ENCODE data around the gene TMUB2.
A peak's percentile ranks its signal among the peaks of the same experiment; 100 is the strongest.
"Not testable (repeated sequence)": the region's sequence is repeated elsewhere in the genome, so short reads cannot be mapped to it uniquely, and the experiment has no call there.

The TMUB2 gene

DNA sequence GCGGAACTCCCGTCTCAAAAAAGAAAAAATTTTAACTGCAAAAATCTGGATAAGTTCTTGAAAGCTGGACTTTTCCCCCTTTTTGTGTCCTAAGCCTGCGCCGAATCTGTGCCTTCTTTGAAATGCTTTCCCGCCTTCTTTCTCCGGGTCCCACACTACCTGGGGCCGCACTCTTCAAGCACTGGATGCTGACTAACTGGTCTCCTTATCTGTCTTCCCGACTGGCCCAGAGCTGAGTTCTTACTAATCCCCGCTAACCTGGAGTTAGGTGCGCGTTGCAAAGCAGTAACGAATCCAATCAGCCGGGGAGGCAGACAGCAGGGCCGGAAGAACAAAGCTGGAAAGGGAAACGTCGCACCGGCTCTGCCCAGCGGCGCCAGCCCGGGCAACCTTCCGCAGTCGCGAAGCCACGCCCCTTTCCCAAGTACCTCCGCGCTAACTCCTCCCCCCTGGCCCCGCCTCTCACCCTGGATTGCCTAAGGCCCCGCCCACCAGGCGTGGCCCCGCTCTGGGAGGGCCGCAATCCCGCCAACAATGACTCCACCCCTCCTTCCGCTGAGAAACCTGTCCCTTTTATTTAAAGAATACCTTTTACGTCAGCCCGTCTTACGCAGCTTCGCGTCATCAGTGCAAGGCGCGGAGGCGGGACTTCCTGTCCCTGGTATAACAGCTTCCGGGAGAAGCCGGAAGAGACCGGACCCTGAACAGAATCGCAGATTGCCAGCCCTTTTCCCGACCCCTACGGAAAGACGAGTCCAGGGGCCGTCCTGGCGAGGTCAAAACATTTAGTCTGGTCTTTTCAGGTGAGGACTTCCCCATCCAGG is at the start of gene TMUB2:
Gene TMUB2 (plus strand): TSS at position 666 of the 824 bp plus-strand sequence. CDS start 737 bp downstream, outside the sequence.
- Mint-ChIP-seq H3K27ac (peak within 1 kb of the TSS; percentile 94), H3K9me3 (no peaks in the 10 kb centered on the region), H3K4me3 (peak within 1 kb of the TSS; percentile 99), H3K27me3 (no peaks in the 10 kb centered on the region), H3K4me1 (ENCODE audit: low read depth) (peaks cover 44% of the 10 kb centered on the region), H3K36me3 (ENCODE audit: low read depth) (peaks cover 33% of the 10 kb centered on the region)

- peaks cover 32% of the 10 kb centered on the region for H3K4me1 Mint-ChIP-seq (ENCODE audit: low read depth)
- H3K27me3 Mint-ChIP-seq = peaks cover 4% of the 10 kb centered on the region
- peak overlapping the region; percentile 36 for H3K4me3 Mint-ChIP-seq
- no peaks in the 10 kb centered on the region for H3K36me3 Mint-ChIP-seq (ENCODE audit: low read depth)
- peak overlapping the region; percentile 40 for H3K27ac Mint-ChIP-seq
- no peaks in the 10 kb centered on the region for H3K9me3 Mint-ChIP-seq
These were observed 48.7 kb upstream of the TMUB2 start for GRCh38 chr17:44137891-44138709.

DNA sequence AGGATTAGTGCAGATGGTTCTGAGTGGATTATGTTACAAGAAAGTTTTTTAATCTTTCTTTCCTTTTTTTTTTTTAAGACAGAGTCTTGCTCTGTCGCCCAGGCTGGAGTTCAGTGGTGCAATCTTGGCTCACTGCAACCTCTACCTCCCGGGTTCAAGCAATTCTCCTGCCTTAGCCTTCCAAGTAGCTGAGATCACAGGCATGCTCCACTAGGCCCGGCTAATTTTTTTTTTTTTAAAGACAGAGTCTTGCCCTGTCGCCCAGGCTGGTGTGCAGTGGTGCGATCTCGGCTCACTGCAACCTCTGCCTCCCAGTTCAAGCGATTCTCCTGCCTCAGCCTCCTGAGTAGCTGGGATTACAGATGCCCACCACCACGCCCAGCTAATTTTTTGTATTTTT is 42.9 kb upstream of the TMUB2 start:
- H3K4me1 Mint-ChIP-seq (ENCODE audit: low read depth) = peaks cover 15% of the 10 kb centered on the region
- peak overlapping the region; percentile 36 for H3K27ac Mint-ChIP-seq
- H3K4me3 Mint-ChIP-seq, H3K27me3 Mint-ChIP-seq, H3K9me3 Mint-ChIP-seq: not testable (repeated sequence)
- H3K36me3 Mint-ChIP-seq (ENCODE audit: low read depth) = peaks cover 17% of the 10 kb centered on the region

GRCh38 chr17:44144966-44145739 is 41.6 kb upstream of the TMUB2 start:
- no peak overlapping the region for H3K27ac Mint-ChIP-seq
- no peak overlapping the region for H3K4me3 Mint-ChIP-seq
- peaks cover 14% of the 10 kb centered on the region for H3K4me1 Mint-ChIP-seq (ENCODE audit: low read depth)
- H3K9me3 Mint-ChIP-seq = no peaks in the 10 kb centered on the region
- H3K36me3 Mint-ChIP-seq (ENCODE audit: low read depth) = peaks cover 27% of the 10 kb centered on the region
- H3K27me3 Mint-ChIP-seq = no peaks in the 10 kb centered on the region

DNA sequence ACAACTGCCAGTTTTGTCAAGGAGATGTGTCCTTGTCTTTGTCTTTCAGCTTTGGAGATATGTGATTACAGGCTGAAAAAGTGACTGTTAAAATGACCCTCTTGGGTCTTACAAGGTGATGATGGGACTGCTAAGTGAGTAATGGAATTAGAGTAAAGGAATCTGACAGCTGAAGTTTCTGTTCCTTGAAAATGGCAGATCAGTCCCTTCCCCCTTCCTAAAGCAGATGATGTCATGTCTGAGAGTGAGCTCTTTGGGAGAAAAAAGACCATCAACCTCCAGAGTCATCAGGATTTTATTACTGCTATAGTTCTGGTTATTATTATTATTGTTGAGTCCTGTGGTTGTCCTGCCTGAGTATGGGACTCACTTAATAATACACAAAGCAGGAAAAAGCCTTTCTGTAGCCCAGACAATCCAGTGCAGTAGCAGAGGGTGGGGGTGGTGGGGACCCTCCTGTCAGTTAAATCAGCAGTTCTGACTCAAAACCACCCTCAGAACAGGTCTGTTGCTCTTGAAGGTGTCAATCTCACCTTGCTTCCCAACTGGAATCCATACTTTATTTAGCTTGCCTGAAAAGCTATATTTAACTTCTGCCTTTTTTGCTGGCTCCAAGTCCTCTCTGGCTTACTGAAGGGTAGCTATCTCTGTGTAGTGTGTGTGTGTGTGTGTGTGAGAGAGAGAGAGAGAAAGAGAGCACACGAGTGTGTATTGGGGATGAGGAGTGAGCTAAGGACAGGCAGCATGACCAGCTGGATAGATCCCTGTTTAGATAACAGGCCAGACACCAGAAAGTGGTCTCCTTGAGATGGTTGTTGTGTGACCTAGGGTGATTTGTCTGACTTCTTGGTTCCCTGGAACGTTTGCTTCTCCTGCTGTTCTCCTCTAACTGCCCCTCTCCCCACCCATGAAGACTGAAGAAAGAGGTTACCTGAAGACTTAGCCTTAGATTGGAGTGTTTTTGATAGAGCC is 40.1 kb upstream of the TMUB2 start:
- peaks cover 32% of the 10 kb centered on the region for H3K36me3 Mint-ChIP-seq (ENCODE audit: low read depth)
- no peaks in the 10 kb centered on the region for H3K9me3 Mint-ChIP-seq
- no peak overlapping the region for H3K4me3 Mint-ChIP-seq
- H3K27me3 Mint-ChIP-seq = no peaks in the 10 kb centered on the region
- H3K27ac Mint-ChIP-seq = no peak overlapping the region
- H3K4me1 Mint-ChIP-seq (ENCODE audit: low read depth) = peaks cover 8% of the 10 kb centered on the region

GRCh38 chr17:44147812-44148211 is 39.0 kb upstream of the TMUB2 start:
- Mint-ChIP-seq H3K4me1 (ENCODE audit: low read depth) (peaks cover 2% of the 10 kb centered on the region), H3K27ac (no peak overlapping the region), H3K27me3 (no peaks in the 10 kb centered on the region), H3K4me3 (no peak overlapping the region), H3K9me3 (no peaks in the 10 kb centered on the region), H3K36me3 (ENCODE audit: low read depth) (peaks cover 38% of the 10 kb centered on the region)

DNA sequence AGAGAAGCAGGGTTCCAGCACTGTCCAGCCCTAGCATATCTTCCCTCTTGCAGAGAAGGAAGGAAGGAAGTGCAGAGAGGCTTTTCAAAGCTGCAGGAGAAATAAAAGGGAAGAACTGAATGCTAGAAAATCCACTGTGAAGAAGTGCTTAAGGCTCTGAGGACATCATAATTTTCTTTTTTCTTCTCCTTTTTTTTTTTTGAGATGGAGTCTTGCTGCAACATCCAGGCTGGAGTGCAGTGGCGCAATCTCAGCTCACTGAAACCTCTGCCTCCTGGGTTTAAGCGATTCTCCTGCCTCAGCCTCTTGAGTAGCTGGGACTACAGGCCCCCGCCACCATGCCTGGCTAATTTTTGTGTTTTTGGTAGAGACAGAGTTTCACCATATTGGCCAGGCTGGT is 37.7 kb upstream of the TMUB2 start:
- not testable (repeated sequence) for H3K27ac Mint-ChIP-seq; H3K9me3 Mint-ChIP-seq; H3K4me1 Mint-ChIP-seq (ENCODE audit: low read depth); H3K27me3 Mint-ChIP-seq; H3K4me3 Mint-ChIP-seq
- H3K36me3 Mint-ChIP-seq (ENCODE audit: low read depth) = peaks cover 38% of the 10 kb centered on the region

DNA sequence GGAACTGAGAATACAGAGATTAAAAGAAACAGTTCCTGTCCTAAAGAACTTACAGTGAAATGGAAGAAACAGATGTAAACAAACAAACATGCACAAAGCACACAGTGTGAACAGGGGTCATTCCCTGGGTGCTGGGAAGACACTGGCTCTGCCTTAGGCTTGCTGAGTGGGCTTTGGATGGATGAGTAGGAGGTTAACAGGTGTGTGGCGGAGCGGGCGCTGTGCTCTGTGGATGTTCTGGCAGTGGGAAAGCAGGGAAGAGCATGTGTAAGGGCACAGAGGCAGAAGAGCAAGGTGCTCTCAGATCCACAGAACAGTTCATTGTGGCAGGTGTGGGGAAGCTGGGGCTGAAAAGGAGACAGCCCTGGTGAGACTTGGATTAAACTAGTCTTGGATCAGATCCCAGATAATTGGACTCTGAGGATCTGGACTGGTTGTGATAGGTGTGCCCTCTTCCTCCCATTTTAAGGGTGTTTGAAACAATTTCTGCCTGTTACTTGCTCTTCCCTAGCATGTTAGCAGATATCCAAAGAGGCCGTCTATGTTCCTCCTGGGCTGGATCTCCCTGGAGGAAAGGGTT is 36.9 kb upstream of the TMUB2 start:
- no peaks in the 10 kb centered on the region for H3K27me3 Mint-ChIP-seq
- H3K9me3 Mint-ChIP-seq = no peaks in the 10 kb centered on the region
- H3K4me3 Mint-ChIP-seq = no peak overlapping the region
- H3K36me3 Mint-ChIP-seq (ENCODE audit: low read depth) = peaks cover 44% of the 10 kb centered on the region
- H3K4me1 Mint-ChIP-seq (ENCODE audit: low read depth) = no peaks in the 10 kb centered on the region
- no peak overlapping the region for H3K27ac Mint-ChIP-seq

DNA sequence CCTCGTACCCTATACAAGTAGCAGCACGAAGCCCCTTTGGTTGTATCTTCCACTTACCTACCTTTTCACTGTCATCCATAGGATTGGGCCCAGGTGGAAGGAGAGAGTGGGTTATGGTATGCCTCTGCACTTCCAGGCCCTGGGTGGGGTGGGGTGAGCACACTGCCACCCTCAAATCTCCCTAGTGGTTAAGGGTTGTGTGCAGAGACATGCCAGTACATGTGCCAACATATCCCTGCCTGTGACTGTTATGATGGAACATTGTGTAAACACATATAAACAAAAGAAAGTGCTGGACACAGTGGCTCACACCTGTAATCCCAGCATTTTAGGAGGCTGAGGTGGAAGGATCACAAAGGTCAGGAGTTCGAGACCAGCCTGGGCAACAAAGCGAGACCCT is 33.9 kb upstream of the TMUB2 start:
- Mint-ChIP-seq H3K27me3 (no peaks in the 10 kb centered on the region), H3K36me3 (ENCODE audit: low read depth) (peaks cover 38% of the 10 kb centered on the region), H3K4me3 (no peak overlapping the region), H3K9me3 (no peaks in the 10 kb centered on the region), H3K27ac (no peak overlapping the region), H3K4me1 (ENCODE audit: low read depth) (no peaks in the 10 kb centered on the region)

GRCh38 chr17:44155488-44155887 is 31.3 kb upstream of the TMUB2 start:
- Mint-ChIP-seq H3K36me3 (ENCODE audit: low read depth) (peaks cover 35% of the 10 kb centered on the region), H3K4me1 (ENCODE audit: low read depth) (peaks cover 6% of the 10 kb centered on the region), H3K4me3 (no peak overlapping the region), H3K27me3 (no peaks in the 10 kb centered on the region), H3K9me3 (no peaks in the 10 kb centered on the region), H3K27ac (no peak overlapping the region)

GRCh38 chr17:44159519-44160210 is 27.1 kb upstream of the TMUB2 start:
- Mint-ChIP-seq H3K27me3 (no peaks in the 10 kb centered on the region), H3K9me3 (no peaks in the 10 kb centered on the region), H3K4me3 (no peak overlapping the region), H3K27ac (no peak overlapping the region), H3K36me3 (ENCODE audit: low read depth) (peaks cover 29% of the 10 kb centered on the region), H3K4me1 (ENCODE audit: low read depth) (peaks cover 6% of the 10 kb centered on the region)

GRCh38 chr17:44164476-44164875 is 22.3 kb upstream of the TMUB2 start:
- H3K27me3 Mint-ChIP-seq = no peaks in the 10 kb centered on the region
- peaks cover 11% of the 10 kb centered on the region for H3K4me1 Mint-ChIP-seq (ENCODE audit: low read depth)
- peaks cover 11% of the 10 kb centered on the region for H3K36me3 Mint-ChIP-seq (ENCODE audit: low read depth)
- no peak overlapping the region for H3K4me3 Mint-ChIP-seq
- H3K27ac Mint-ChIP-seq = no peak overlapping the region
- no peaks in the 10 kb centered on the region for H3K9me3 Mint-ChIP-seq

DNA sequence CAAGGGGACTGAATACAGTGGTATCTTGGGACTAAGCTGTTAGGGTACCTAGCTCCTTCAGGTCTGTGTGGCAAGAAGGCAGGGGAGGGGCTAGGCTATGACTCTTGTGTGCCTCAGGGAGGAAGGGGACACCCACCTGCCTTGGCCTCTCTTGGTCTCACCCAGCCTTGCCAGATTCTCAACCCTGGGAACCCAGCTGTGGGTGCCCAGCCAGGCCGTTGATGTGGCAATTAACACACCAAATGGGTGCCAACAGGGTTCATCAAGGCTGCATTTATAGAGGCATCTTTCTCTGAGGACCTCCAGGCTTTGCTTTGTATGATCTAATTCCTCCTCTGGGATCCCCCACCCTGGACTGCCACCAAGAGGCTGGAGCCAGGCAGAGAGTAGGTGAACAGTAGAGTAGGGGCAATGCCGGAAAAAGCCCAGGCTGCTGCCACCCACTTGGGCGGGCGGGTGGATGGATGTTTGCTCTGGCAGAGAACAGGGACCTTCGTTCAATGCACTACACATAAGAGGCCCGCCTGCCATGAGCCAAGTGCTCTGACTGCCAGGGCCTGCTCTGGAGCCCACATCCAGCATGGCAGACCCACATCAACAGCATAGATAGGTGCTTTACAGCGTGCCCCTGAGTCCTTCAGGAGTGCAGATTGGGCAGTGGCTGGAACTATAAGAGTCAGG is 19.5 kb upstream of the TMUB2 start:
- Mint-ChIP-seq H3K27ac (no peak overlapping the region), H3K4me1 (ENCODE audit: low read depth) (peaks cover 8% of the 10 kb centered on the region), H3K4me3 (no peak overlapping the region), H3K36me3 (ENCODE audit: low read depth) (no peaks in the 10 kb centered on the region), H3K9me3 (no peaks in the 10 kb centered on the region), H3K27me3 (no peaks in the 10 kb centered on the region)

All from stimulated activated naive CD8-positive, alpha-beta T cell treated with anti-CD3 and anti-CD28 coated beads, Interleukin-15, Interleukin-2, amounts not matched to agents 100 ng/mL and 50 ng/mL, for 24 hours (primary cell).